ENCODE results near the gene NAAA.

GRCh38 chr4:75904076-75904475, 36.7 kb downstream of the NAAA start:
- TF ChIP-seq CTCF (IDR thresholded peaks at IDR 0.05), result no peak
- no peak for TF ChIP-seq EP300 (IDR thresholded peaks at IDR 0.05)
- TF ChIP-seq POLR2A (IDR thresholded peaks at IDR 0.05), result no peak

Measured in suprapubic skin (tissue), 3 donors.